IMR-90 (cell line): ENCODE measurements around the gene ITLN1. TPM values are rescaled to one million over a fixed set of nuclear protein-coding genes. Genes with fewer than 3 reads are reported as not detected.

ENCODE experiments used
- ATAC-seq: fragments of 200-7000 bp; cut with Tn5 transposase; 2 replicates; pipeline ENCODE4 v1.9.1; 2020; ENCODE audit warnings: low read depth, mild to moderate bottlenecking, moderate library complexity
- BruUV-seq: library from RNA; stranded (reverse); fragments of 400-500 nt; replicated peaks from 2 replicates; lab custom pipeline; 2021; lab: Mats Ljungman, UMichigan
- CTCF ChIA-PET: fragments of 300-600 bp; formaldehyde crosslinking; extraction: SDS; loops from one replicate; lab custom pipeline; 2021; ENCODE audit warnings: antibody characterized with exemption; lab: Yijun Ruan, JAX
- POLR2A ChIA-PET: fragments of 300-600 bp; sonication (Branson Sonifier 250); formaldehyde crosslinking; loops from one replicate; lab custom pipeline; 2022; ENCODE audit warnings: antibody characterized with exemption; ENCODE audit not compliant: unreplicated experiment; lab: Charles Lee
- DNase-seq: peaks from one replicate; pipeline ENCODE4 v3.0.0; 2013
- H2AFZ ChIP-seq: replicated peaks from 2 replicates; pipeline ENCODE3; 2013; ENCODE audit warnings: low read length, mild to moderate bottlenecking; ENCODE audit not compliant: poor library complexity
- H2AK5ac ChIP-seq: 2 replicates; pipeline ENCODE4 v1.6.1; 2013; ENCODE audit warnings: low read depth, low read length, inconsistent platforms
- H2AK9ac ChIP-seq: replicated peaks from 2 replicates; pipeline ENCODE3; 2013; ENCODE audit warnings: mild to moderate bottlenecking, low read depth, low read length, moderate library complexity; ENCODE audit not compliant: poor library complexity
- H2BK120ac ChIP-seq: 2 replicates; pipeline ENCODE4 v1.6.1; 2013; ENCODE audit warnings: low read depth, low read length, inconsistent platforms
- H2BK15ac ChIP-seq: 3 replicates; pipeline ENCODE4 v1.6.1; 2013; ENCODE audit warnings: low read depth, low read length, inconsistent platforms
- H2BK20ac ChIP-seq: 2 replicates; pipeline ENCODE4 v1.6.1; 2013; ENCODE audit warnings: low read depth, mild to moderate bottlenecking, inconsistent platforms, low read length, moderate library complexity
- H2BK5ac ChIP-seq: 2 replicates; pipeline ENCODE4 v1.6.1; 2013; ENCODE audit warnings: mild to moderate bottlenecking, low read depth, low read length, inconsistent platforms; ENCODE audit not compliant: poor library complexity, severe bottlenecking
- H3K14ac ChIP-seq: replicated peaks from 2 replicates; pipeline ENCODE4 v1.6.1; 2013; ENCODE audit warnings: low read depth, low read length, inconsistent platforms
- H3K18ac ChIP-seq: 2 replicates; pipeline ENCODE4 v1.6.1; 2013; ENCODE audit warnings: low read depth, low read length, control low read depth
- H3K23ac ChIP-seq: 2 replicates; pipeline ENCODE4 v1.6.1; 2013; ENCODE audit warnings: low read depth, low read length, inconsistent platforms
- H3K27ac ChIP-seq: 2 replicates; pipeline ENCODE4 v1.5.1; 2013; ENCODE audit warnings: mild to moderate bottlenecking, control low read depth, low read length; ENCODE audit not compliant: insufficient read depth
- H3K27me3 ChIP-seq: 2 replicates; pipeline ENCODE4 v1.6.1; 2013; ENCODE audit warnings: low read length; ENCODE audit not compliant: control insufficient read depth, insufficient read depth
- H3K36me3 ChIP-seq: 2 replicates; pipeline ENCODE4 v1.6.1; 2013; ENCODE audit warnings: low read length, mixed read lengths; ENCODE audit not compliant: control insufficient read depth, insufficient read depth
- H3K4ac ChIP-seq: 2 replicates; pipeline ENCODE4 v1.6.1; 2013; ENCODE audit warnings: low read depth, low read length, inconsistent platforms
- H3K4me1 ChIP-seq: 2 replicates; pipeline ENCODE4 v1.6.1; 2013; ENCODE audit warnings: low read length, mixed read lengths; ENCODE audit not compliant: control insufficient read depth, insufficient read depth
- H3K4me2 ChIP-seq: 2 replicates; pipeline ENCODE4 v1.6.1; 2013; ENCODE audit warnings: low read depth, mild to moderate bottlenecking, control low read depth, low read length, moderate library complexity
- H3K4me3 ChIP-seq: 2 replicates; pipeline ENCODE4 v1.5.1; 2013; ENCODE audit warnings: low read depth, mild to moderate bottlenecking, control low read depth, low read length, moderate library complexity; ENCODE audit not compliant: insufficient read depth
- H3K56ac ChIP-seq: 2 replicates; pipeline ENCODE4 v1.6.1; 2013; ENCODE audit warnings: low read length, inconsistent platforms; ENCODE audit not compliant: insufficient read depth; ENCODE audit errors: extremely low read depth
- H3K79me1 ChIP-seq, 2 experiments: 2 replicates each; pipeline ENCODE4 v1.6.1; 2013; ENCODE audit warnings: low read length in 2 of 2, inconsistent platforms in 1 of 2, low read depth in 1 of 2
- H3K9ac ChIP-seq: 2 replicates; pipeline ENCODE4 v1.6.1; 2013; ENCODE audit warnings: low read depth, low read length, control low read depth
- H3K9me1 ChIP-seq: 2 replicates; pipeline ENCODE4 v1.6.1; 2013; ENCODE audit warnings: low read length, inconsistent platforms; ENCODE audit not compliant: insufficient read depth
- H3K9me3 ChIP-seq: 2 replicates; pipeline ENCODE4 v1.6.1; 2013; ENCODE audit warnings: low read length; ENCODE audit not compliant: control insufficient read depth, insufficient read depth
- H4K20me1 ChIP-seq: 2 replicates; pipeline ENCODE4 v1.6.1; 2013; ENCODE audit warnings: low read length, inconsistent platforms; ENCODE audit not compliant: insufficient read depth
- H4K5ac ChIP-seq: 2 replicates; pipeline ENCODE4 v1.6.1; 2013; ENCODE audit warnings: mild to moderate bottlenecking, low read depth, low read length, control low read depth
- H4K8ac ChIP-seq, 2 experiments: 2 replicates each; pipeline ENCODE4 v1.6.1; 2013; ENCODE audit warnings: low read depth in 2 of 2, low read length in 2 of 2, control low read depth in 1 of 2, inconsistent platforms in 1 of 2
- H4K91ac ChIP-seq: 2 replicates; pipeline ENCODE4 v1.6.1; 2013; ENCODE audit warnings: low read depth, low read length, inconsistent platforms; ENCODE audit not compliant: insufficient read depth
- CTCF ChIP-seq: conservative IDR thresholded peaks from 2 replicates; pipeline ENCODE4 v1.5.1; 2012; ENCODE audit warnings: mild to moderate bottlenecking, low read depth, low read length, improper control_type of control experiment
- RAD21 ChIP-seq: IDR thresholded peaks from 2 replicates; pipeline ENCODE4 v1.6.1; 2012; ENCODE audit warnings: low read length, improper control_type of control experiment
- RFX5 ChIP-seq: IDR thresholded peaks from 2 replicates; pipeline ENCODE4 v1.8.0; 2012; ENCODE audit warnings: low read depth, mild to moderate bottlenecking, low read length, moderate library complexity
- SMC3 ChIP-seq: fragments of 150-350 bp; IDR thresholded peaks from 2 replicates; pipeline ENCODE4 v1.6.1; 2016; ENCODE audit warnings: low read depth, mild to moderate bottlenecking, antibody characterized with exemption, low read length, moderate library complexity
- WGBS, 2 experiments: methylation state at CpG; one replicate each; pipeline versions ENCODE4 v1.1.5 to v1.1.7; 2013; ENCODE audit warnings: missing lambda C conversion rate in 2 of 2; ENCODE audit not compliant: insufficient read length in 1 of 2; ENCODE audit errors: extremely low coverage in 2 of 2; 5-methylcytosine and 5-hydroxymethylcytosine counted together
- dilution Hi-C: fragments of 300-500 bp; cut with HindIII; formaldehyde crosslinking; loops from one replicate; pipeline ENCODE4 v1.14.3; 2018; ENCODE audit warnings: low sequenced_read_pairs; ENCODE audit not compliant: unreplicated experiment
- in situ Hi-C: fragments of 300-500 bp; cut with MboI; formaldehyde crosslinking; loops from 3 replicates; pipeline ENCODE4 v1.14.3; 2019; ENCODE audit warnings: low sequenced_read_pairs, inconsistent platforms, mixed read lengths
- intact Hi-C: fragments of 100-400 bp; cut with micrococcal nuclease; formaldehyde crosslinking; loops from 2 replicates; pipeline ENCODE4 v1.10.0; 2022
- polyA plus RNA-seq, 3 experiments: library from polyadenylated mRNA; depleted of rRNA; stranded (reverse); fragments of >200 nt; gene quantifications; 2 replicates each; pipeline ENCODE4 v1.2.3, GENCODE V29; 2012; ENCODE audit warnings: low replicate concordance in 1 of 3
- total RNA-seq: library from RNA; depleted of rRNA; stranded (reverse); fragments of >200 nt; gene quantifications from 2 replicates; pipeline ENCODE4 v1.2.3, GENCODE V29; 2012

The ITLN1 gene
- total and polyA plus RNA-seq, 2 of the 4 experiments (the other 2 are of a cell fraction) = not detected

- WGBS, 2 experiments = 60% methylated on average over 1 of the region's 8 CpGs; no CpG with 5 or more reads in 1 of the 2 experiments
- no peaks in the 10 kb centered on the region for H3K79me1 ChIP-seq
- no peaks in the 10 kb centered on the region for H3K9me3 ChIP-seq
- no peak overlapping the region for H2BK20ac ChIP-seq
- H3K56ac ChIP-seq = no peak overlapping the region
- H3K9ac ChIP-seq = no peak overlapping the region
- no peak overlapping the region for H3K4me2 ChIP-seq
- no peak overlapping the region for H2AFZ ChIP-seq
- BruUV-seq = no TSS peak
- H3K9me1 ChIP-seq = no peaks in the 10 kb centered on the region
- H4K5ac ChIP-seq = no peak overlapping the region
- DNase-seq (peak; percentile 18), ATAC-seq (peak; percentile 27; the same call in 1 of the 2 replicates)
- intact Hi-C loops = no loop called here
- in situ Hi-C loops = no loop called here
- H3K4me3 ChIP-seq = no peak overlapping the region
- H4K20me1 ChIP-seq = no peaks in the 10 kb centered on the region
- no peak overlapping the region for H2BK5ac ChIP-seq
- H3K27me3 ChIP-seq = peaks cover 2% of the 10 kb centered on the region; the same call in 1 of the 2 replicates
- no peak overlapping the region for H2BK120ac ChIP-seq
- CTCF ChIA-PET = no interaction called here
- dilution Hi-C loops = no loop called here
- H3K36me3 ChIP-seq = no peaks in the 10 kb centered on the region
- H3K4me1 ChIP-seq = no peaks in the 10 kb centered on the region
- H3K14ac ChIP-seq = no peak overlapping the region
- no peak overlapping the region for H2BK15ac ChIP-seq
- no peak overlapping the region for H3K4ac ChIP-seq
- no peak overlapping the region for H3K18ac ChIP-seq
- no peak overlapping the region for H2AK5ac ChIP-seq
- no peak overlapping the region for H4K91ac ChIP-seq
- H2AK9ac ChIP-seq = no peak overlapping the region
- no peak overlapping the region for H4K8ac ChIP-seq
- TF ChIP-seq RFX5 = no peak
- TF ChIP-seq CTCF = peak; percentile 38
- 0 out of 2 replicates have a peak, but pooled peaks have one; percentile 17 for TF ChIP-seq RAD21
- TF ChIP-seq SMC3 = peak; percentile 49
- no peak overlapping the region for H3K27ac ChIP-seq
- POLR2A ChIA-PET = no interaction called here
- H3K23ac ChIP-seq = no peak overlapping the region
These were observed 54.4 kb downstream of the ITLN1 start for GRCh38 chr1:160830321-160831153.
